HCEC 1CT (cell line): ENCODE measurements around the gene CDON.
"Not testable (repeated sequence)": the region's sequence is repeated elsewhere in the genome, so short reads cannot be mapped to it uniquely, and the experiment has no call there.

Experiments
- DNase-seq: peaks from one replicate; pipeline ENCODE4 v3.0.0-alpha.2; 2017

Gene CDON

DNA sequence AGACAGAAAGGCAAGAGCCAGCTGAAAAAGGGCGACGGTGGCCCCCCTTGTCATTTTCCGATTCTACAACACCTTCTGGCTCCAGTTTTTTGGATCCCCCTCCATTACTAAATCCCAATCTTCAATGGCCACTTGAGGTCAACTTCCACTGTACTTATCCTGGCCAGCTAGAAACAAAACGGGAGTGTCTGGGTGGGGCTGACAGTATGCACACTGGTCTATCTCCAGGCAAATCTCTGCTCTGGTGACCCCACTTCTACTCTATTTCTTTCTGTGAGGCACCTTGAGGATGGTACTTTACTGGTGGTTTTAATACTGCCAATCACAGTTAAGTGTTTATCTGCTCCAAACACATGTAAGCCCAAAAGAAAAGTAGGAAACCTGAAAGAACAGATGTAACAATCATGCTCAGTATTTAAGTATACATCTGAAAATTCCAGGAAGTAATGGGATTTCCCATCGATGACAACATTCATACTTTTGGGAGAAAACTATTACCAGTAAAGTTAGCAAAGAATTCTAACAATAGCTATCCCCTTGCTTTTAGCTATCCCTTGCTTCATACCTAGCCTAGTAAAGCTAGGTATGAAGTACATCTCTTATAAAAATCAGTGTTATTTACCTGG is 16.0 kb downstream of the CDON start:
- DNase-seq = no peak

DNA sequence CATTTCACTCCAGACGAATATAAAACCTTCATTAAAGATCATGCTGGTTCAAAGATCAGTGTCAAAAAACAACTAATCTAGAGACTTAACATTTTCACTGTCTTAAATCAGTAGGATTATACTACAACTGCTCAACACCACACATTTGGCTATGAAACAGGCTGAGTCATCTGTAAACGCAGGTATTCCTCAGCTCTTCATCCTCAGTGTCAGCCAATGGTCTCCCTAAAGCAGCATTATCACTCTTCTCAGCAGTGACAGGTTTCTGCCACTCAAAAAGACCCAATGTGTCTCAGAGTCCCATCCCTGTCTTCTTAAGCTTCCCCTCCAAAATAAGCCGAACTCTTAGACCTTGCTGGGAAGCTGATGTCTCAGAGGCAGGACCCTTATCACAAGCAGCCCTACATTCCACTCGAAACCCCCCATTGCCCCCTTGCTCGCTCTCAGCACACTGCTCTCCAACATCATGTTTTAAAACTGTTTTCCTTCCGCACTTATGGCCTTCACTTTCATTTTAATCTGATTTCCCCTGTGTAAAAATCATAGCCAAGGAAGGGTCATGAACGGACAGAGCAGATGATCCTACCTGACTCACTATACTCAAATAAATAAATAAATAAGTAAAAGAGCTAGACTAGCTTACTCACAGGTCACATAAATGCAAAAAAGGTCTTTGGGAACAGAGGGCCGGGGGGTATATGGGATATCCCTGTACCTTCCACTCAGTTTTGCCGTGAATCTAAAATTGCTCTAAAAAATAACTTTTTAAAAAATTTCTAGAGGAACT is 23.0 kb downstream of the CDON start:
- no peak for DNase-seq

DNA sequence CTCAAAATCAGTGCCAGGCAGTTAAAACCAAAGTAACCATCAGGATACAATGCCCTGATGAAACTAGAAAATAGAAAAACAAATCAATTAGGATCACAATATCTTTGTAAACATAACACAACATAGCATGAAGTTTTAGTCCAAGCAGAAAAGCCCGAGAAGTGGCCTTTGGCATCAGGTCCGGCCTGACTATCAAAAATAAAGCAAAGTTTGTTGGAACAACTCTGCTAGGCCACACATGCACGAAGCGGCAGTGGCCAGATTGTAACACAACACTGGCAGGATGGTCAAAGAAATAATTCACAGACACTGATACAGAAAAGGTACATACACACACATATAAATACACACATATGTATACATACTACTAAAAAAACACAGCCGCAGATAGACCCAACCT is 26.9 kb downstream of the CDON start:
- DNase-seq = no peak

DNA sequence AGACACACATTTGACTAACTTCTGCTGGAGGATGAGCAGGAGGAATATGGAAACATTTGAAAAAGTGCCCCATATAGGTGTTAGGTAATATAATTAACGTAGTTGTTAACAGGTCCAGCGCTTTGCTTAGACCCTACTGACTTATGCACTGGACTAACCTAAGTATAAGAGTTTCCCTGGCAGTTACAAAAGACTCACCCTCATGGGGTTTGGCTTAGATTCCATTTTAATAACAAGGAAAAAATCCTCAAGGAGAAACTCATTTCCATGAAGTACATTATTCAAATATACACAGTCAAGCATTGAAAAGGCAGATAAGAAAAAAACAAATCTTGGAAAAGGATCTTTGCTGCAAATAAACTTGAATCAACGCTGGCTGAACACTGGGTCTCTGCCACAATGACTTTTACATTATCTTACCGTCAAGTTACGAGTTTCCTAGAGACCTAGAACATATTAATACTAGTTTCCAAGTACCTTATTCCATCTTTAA is 27.7 kb downstream of the CDON start:
- DNase-seq = no peak

DNA sequence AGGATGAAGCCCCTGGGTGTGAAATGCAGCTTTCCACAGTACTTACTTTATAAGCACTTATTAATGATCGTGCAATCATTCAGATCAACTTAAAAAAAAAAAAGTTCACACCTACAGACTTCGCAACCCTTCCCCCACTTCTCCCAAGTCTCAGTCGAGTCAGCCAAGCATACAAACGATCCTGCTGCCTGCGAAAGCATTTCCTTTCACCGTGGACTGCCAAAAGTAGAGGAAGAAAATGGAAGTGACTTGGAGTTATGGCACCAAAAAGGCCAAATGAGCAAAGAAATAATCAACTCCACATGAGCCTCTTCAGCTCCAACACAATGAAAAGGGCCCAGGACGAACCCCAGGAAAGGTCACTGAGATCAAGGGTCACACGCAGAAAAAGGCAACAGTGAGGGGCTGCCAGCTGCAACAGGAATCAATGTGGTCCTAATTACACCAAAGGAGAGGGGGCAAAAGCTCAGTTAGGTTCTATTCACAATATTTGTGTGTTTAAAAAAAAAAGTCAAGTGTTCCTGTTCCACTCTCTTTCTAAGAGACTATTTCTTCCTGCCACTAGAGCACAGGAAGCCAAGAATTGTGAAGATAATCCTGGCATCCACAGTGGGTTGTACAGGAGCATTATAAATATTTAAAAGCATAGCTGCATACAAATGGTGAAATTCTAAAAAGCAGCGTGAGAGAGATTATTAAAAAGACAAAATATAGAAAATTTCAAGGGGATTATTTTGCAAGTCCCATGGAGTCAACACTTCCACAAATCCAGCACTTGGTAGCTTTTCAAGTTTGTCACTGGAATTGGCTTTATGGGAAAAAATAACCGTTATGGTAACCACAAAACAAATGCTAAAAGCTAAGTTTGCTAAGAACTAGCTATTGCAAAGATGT is 28.4 kb downstream of the CDON start:
- no peak for DNase-seq

DNA sequence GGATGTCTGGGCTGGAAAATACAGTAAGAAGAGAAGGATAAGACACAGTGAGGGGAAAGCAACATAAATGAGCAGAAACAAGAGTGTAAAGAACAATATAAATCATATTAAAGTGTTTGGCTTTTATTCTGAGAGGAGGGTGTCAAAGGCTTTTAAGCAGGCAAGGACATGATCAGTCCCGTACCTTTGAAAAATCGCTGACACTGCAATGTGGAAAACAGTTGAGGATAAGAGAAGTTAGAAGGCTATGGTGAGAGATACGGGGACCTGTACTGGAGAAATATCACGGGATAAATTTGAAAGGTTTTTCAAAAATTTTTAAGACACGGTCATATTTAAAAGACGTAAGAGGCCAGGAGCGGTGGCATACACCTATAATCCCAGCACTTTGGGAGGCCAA is 30.3 kb downstream of the CDON start:
- DNase-seq = no peak

DNA sequence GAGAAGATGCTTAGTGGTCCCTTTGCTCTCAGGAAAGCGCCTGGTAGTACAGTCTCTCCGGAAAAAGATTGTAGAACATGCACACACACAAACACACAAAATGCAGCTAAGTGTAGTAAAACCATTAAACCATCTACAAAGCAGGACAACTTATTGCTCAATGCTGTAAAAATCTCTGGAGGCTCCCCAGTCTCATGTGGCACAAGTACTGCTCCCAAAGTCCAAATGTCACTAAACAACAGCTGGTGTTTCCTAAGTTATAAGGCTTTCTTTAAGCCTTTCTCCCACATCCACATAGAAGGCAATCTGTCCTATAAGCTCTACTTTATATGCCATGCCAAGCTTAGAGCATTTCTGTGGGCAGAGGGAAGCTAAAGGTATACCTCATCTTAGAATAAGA is 32.9 kb downstream of the CDON start:
- no peak for DNase-seq

DNA sequence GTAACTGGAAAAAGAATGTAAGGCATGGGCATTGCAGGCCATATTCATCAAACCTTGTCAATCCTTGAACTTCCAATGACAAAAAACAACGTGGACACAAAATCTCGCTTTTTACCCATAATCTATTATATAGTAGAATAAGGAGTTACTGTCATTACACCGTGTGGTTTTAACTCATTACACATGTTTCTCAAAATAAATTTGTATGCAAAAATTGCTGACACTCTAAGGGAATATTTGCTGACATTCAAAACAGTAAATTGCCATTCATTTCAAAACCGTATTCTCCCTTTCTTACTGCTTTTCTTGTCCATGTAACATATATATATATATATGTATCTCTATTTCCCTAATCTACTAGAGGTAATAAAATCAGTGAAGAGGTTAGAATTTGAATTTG is 33.4 kb downstream of the CDON start:
- no peak for DNase-seq

DNA sequence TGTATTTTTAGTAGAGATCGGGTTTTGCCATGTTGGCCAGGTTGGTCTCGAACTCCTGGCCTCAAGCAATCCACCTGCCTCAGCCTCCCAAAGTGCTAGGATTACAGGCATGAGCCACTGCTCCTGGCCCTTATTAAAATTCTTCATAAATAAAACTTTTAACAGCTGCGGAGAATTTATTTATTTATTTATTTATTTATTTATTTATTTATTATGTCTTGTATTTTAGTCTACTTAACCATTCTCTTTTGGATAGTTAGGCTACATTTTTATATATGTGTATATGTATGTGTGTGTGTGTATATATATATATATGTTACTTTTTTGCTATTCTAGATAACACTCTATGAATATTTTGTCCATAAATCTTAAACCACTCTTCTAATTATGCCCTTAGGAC is 34.1 kb downstream of the CDON start:
- DNase-seq = not testable (repeated sequence)

DNA sequence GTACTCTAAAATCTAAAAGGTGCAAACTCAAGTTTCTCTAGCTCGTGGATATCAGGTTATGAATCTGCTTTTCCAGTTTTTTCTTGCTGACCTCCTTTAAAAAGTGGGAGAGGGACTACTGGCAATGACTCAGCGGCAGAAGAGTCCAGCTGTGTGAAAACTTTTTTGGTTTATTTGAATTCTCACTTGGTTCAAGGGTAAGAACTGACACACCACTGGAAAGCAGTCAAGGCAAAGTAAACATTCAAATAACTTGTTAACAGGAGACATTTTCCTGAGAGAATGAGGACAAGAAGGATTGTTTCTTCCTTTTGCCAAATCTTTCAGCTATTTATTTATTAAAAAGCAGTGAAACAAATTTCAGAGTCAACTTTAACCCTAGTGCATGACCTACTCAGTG is 36.1 kb downstream of the CDON start:
- DNase-seq = no peak

DNA sequence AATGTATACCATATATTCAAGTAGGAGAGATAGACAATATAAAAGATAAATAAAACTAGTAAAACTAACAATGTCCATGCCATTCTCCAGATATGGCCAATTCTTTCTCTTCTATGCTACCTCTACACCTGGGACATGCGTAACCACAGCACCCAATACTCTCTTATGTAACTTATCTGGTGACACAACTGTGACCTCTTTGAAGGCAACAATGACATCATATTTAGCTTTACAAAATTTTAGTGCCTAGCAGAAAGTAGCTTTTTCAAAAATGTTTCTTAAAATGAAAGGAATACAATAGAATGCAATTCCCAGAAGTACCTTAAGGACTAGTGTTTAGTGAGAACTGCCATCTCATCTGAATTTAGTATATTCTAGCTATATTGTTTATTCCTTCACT is 36.8 kb downstream of the CDON start:
- no peak for DNase-seq

DNA sequence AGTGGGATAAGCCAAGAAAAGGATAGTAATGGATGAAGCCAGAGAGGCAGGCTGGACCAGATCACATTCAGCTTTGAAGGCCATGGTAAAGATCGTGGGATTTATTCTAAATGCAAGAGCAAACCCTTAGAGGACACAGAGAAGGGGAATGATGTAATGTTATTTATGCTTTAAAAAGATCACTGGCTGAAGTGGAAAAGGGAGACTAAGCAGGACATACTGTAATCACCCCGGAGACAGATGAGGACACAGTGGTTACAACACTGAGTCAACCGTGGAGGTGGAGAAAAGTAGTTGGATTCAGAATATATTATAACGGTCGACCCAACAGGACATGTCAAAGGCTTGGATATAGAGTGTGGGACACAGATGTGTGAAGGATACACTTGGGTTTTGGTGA is 38.5 kb downstream of the CDON start:
- DNase-seq = no peak

DNA sequence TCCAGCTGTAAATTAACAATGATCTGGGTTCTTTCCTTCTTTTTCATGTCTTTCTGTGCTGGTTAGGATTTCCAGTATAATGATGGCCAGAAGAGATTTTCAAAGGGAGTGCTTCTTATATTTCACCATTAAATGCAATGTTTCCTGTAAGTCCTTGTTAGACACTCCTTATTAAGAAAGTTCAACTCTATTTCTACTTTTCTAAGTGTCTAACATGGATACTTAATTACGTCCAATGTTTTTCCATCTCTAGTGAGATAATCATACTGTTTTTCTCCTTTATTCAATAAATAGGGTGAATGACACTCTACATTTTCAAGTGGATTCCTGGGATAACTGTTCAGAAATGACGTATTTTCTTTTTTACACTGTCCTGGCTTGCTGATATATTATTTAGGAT is 49.8 kb downstream of the CDON start:
- no peak for DNase-seq

DNA sequence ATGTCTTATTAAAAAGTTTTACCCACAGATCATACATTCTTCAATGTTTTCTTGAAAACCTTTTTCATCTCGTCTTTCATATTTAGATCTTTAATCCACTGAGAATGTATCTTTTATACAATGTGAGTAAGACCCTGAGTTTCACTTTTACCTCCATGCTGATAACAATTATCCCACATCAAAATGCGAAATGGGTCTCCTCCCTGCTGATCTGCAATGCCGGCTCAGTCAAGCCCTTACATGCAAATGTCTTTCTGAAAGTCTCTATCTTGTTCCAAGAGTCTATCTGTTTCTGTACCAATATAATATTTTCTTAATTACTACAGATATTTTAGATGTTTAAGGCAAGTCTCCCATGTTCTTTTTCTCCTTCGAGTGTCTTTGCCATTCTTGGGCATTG is 50.9 kb downstream of the CDON start:
- DNase-seq = no peak

DNA sequence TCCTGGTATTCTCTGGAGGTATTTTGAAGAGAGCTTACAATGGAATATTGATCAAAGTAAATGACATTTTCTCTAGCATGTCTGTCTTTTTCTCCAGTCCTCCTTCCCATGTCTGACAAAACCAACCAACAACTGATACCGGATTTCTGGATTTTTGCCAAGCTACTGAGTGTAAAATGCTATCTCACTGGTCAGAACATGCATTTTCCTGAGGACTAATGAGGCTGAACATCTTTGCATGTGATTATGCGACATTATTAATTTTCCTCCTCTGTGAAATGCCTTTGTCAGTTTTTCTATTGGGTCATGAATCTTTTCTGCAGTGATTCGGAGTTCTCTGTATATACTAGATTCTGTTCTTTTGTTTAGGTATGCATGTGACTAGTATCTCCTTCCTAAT is 51.4 kb downstream of the CDON start:
- no peak for DNase-seq

DNA sequence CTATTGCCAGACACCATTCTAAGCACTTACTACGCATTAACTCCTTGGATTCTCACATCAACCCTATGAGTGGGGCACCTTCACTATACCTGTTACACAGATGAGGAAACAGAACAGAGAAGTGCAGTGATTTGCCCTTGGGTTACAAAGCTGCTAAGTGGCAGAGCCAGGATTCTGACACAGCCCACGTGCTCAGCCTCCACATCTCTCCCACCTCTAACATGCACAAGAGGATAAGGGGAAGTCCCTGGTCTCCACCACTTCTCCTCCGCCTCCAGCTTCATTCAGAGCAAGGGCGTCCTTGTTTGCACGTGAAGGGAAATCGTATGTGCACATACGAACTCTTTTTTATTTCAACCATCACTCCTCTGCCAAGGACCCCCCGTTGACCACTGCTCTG is 53.7 kb downstream of the CDON start:
- no peak for DNase-seq

DNA sequence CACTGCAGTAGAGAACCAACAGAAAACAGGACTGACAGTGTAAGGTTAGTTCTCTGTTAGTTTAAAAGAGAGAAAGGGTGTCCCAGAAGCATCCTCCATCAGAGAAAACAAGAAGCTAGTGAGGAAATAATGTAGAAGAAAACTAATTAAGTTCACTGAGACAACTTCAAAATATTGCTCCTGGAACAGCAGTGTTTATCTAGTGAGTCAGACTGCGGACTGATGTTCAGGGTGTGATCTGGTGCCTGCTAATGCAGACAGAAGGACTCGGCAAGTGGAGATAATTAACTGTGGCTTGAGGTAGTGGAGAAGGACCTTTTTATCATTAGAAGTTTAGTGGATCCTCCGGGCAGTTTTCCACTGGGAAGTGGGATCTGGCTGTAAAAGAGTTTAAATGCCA is 55.4 kb downstream of the CDON start:
- peak; percentile 3 for DNase-seq

DNA sequence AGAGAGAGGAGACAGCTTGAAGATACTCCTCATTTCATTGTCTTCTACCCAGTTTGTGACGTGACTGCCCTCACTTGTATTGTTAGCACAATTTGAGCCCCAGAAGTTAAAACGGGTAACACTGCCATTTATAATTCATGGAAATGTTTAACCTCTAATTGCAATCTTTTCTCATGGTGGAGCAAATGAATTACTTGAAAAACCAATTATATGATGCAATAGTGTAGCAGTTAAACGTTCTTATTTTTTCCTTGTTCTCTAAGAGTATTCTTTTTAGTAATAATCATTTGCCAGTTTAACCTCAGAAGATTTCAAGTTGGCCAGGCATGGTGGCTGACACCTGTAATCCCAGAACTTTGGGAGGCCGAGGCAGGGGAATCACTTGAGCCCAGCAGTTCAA is 56.6 kb downstream of the CDON start:
- no peak for DNase-seq

DNA sequence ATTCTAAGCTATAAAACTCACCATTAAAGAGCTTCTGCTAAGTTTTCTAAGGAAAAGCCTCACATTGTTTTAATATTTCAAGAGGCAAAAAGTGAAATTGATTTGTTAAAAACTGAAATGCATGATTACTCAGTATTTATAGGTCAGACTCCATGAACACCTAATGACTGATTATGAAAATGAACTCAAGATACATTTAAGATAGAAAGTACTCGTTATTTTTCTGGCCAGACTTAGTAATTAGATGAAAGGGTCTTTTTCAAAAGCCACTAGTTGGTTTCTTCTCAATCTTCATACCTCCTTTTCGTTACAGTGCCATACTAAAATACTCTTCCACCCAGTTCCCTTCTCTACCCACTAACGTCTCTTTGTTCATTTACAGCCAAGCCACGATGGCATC is 60.5 kb downstream of the CDON start:
- DNase-seq = no peak

DNA sequence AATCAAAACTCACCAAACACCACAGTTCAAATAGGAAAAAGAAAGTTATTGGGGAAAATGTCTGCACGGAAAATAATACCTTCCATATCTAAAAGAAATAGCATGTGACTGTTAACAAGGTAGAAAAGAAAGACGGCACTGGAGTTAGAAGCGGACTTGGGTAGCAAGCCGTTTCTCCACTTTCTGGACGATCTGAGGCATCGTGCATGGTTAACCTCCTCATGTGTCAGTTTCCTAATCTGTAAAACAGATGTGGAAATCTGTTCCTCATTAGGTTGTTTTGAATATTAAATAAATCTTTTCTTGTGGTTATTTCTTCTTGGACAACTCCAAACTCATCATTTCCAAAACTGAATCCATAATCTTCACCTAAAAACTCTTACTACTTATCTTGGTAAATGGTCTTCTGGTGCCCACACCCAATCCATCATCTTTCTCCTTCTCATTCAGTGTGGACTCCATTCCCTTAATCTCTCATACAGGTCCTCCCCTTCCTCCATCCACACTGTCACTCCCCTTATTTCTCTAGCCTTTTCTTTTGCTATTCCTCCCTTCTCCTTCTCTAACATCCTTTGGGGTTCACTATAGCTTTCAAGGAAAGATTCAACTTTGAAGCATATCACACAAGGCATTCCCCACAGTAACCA is 63.3 kb downstream of the CDON start:
- DNase-seq = no peak

DNA sequence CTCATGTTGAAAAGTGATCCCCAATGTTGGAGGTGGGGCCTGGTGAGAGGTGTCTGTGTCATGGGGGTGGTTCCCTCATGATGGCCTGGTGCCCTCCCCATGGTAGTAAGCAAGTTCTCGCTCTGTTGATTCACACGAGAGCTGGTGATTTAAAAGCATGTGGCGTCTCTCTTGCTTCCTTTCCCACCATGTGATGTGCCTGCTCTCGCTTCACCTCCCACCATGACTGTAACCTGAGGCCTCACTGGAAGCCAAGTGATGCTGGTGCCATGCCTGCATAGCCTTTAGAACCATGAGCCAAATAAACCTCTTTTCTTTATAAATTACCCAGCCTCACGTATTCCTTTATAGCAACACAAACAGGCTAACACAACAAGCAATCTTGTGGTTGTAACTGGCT is 64.4 kb downstream of the CDON start:
- DNase-seq = no peak

DNA sequence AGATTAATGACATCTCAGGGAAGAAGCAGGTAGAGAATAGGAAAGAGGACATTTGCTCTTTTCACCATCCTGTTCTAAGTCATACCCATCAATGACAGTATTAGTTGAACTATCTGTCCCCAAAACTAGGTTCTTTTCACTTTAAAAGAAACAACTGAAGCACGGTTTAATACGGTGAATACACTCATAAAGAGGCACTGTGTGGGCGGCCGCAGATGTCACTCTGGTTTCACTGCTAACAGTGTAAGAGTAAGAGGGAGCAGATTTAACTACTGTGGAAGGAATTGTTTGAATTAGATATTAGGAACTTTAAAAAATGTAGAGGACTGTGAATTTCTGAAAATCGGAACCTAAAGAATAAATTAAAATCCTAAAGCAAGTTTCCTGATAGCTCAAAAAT is 67.4 kb downstream of the CDON start:
- no peak for DNase-seq

DNA sequence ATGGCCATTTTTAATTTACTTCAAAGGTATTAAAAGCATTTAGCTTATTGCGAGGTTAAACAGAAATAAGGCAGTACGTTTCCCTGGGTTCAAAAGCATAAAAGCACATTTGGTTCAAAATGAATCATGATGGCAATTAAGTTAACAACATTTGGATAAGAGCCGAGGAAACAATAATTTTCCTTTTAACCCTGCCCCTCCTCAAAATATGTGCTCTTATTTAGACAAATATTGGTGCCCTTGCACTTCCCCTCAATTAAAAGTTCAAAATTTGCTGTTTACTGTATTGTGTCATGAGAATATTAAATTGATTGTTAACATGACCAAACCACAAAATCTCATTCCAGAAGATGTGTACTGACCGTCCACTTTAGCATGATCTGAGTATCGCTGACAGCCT is 68.2 kb downstream of the CDON start:
- DNase-seq = no peak
